Amniotic epithelial cell (primary cell): ENCODE data around the gene ZNF611.
"Not testable (repeated sequence)": the region's sequence is repeated elsewhere in the genome, so short reads cannot be mapped to it uniquely, and the experiment has no call there.

ENCODE experiments used
- DNase-seq: peaks from one replicate; pipeline ENCODE4 v3.0.0-alpha.2; 2010; ENCODE audit warnings: low read depth

The ZNF611 gene

GRCh38 chr19:52716522-52716921, 18.3 kb downstream of the ZNF611 start:
- DNase-seq, result no peak

DNA sequence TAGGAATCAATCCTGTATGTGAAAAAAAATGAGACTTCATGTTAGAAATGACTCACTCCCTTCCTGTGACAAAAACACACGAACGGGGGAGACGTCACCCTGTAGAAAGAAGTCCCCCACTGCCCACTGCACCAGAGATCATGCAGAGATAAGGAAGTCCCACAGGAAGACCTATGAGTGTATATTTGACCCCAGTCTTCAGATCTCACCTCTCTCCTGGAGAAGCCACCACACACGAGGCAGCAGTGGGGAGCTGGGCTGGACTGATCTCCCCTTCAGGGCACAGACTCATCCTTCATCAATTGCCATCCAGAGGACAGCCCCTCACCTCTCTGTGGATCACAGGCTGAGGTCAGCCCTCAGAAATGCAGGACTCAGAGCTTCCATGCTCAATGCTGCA, 18.9 kb downstream of the ZNF611 start:
- DNase-seq, result not testable (repeated sequence)

DNA sequence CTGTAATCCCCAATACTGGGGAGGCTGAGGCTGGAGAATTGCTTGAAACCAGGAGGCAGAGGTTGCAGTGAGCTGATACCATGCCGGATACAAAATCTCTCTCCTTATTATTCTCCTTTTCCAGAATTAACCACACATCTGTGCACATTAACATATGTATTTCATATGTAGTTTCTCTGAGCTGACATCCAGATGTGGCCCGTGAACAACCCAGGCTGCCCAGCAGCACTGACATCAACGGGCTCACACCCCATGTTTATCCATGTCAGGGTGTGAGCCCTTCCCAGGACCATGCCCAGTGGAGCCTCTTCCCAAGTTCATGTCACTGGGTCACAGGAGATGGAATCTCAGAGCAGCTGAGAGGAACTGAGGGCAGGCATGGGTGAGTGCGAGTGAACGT, 19.5 kb downstream of the ZNF611 start:
- DNase-seq, result not testable (repeated sequence)

DNA sequence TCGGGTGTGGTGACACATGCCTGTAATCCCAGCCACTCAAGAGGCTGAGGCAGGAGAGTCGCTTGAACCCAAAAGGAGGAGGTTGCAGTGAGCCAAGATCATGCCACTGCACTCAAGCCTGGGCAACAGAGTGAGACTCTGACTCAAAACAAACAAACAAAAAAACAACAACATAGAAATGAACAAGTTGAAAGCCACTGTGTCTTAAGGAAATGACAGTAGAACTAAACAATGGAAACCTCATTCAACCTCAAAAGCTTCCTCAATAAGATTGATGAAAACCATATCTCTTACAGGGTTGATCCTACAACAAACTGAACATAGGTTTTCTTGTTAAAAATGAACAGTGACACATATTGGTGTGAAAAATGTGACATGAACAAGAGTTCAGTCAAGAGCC, 21.8 kb downstream of the ZNF611 start:
- not testable (repeated sequence) for DNase-seq

DNA sequence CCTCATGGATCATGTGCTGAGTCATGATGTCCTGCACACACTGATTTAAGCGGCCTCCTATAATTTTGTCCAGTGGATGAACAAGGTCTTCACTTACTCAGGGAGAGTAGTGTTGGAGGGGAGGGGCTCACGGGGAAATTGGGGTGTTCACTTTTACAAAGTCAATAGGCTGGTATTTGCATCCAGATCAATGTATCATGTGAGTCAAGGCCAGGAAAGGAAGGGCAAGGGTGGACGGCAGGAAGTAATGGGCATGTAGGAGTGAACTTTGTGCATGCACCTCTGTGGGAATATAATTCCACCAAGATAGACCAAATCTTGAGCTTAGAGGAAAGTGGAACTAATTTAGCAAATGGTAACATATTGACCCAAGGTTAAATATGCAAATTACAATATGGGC, 23.2 kb downstream of the ZNF611 start:
- DNase-seq, result not testable (repeated sequence)

DNA sequence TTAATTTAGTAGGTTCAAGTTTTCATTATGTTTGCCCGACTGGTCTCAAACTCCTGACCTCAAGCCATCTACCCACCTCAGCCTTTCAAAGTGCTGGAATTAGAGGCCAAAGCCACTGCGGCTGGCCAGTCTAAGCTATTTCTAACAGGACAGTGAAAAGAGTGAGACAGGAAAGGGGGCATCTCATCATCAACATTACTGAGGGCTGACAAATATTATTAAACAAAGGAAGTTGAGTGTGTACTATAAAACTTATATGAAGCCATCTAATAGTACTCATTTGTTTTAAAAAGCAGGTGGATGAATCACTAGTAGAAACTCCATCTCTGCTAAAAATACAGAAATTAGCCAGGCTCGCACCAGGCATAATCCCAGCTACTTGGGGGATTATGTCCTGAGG, 24.3 kb downstream of the ZNF611 start:
- DNase-seq, result no peak

- not testable (repeated sequence) for DNase-seq
These were observed 29.2 kb downstream of the ZNF611 start for GRCh38 chr19:52705615-52706014.

DNA sequence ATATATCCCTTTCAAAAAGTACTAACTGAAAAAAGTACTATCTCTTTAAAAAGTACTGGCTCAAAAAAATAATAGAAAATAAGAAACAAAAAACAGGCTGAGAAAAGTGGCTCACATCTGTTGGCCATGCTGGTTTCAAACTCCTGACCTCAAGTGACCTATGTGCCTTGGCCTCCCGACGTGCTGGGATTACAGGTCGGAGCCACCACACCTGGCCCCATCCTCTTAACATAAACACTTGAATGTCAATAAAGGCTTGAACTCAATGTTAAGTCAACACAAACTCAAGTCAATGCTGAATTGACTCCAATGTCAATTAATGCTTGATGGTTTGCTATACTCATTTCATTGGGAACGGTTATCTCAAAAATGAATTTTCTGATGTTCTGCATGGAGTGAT, 30.9 kb downstream of the ZNF611 start:
- no peak for DNase-seq

GRCh38 chr19:52700673-52701072, 34.2 kb downstream of the ZNF611 start:
- no peak for DNase-seq

GRCh38 chr19:52699555-52699954, 35.3 kb downstream of the ZNF611 start:
- not testable (repeated sequence) for DNase-seq

DNA sequence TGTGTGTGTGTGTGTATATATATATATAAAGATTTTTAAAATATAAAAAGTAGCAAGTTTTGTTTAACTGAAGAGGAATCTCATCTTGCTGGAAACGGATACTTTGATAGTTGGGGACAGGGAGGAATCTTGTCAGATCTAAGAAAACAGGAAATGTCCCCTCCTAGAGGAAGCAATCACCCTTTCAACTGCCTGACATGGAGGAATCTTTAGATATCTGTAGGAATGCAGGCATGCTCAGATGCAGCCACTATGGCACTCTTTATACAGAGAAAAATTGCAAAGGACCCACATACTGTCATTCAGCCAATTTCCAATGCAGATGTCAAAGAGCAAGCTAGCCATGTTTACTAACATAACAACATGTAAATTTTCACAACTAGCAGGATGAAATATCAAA, 38.8 kb downstream of the ZNF611 start:
- no peak for DNase-seq

DNA sequence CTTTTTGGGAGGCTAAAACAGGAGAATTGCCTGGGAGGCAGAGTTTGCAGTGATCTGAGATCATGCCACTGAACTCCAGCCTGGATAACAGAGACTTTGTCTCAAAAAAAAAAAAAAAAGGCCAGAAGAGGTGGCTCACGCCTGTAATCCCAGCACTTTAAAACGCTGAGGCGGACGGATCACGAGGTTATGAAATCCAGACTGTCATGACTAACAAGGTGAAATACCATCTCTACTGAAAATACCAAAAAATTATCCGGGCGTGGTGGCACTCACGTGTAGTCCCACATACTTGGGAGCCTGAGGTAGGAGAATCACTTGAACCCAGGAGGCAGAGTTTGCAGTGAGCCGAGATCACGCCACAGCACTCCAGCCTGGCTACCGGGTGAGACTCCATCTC, 39.9 kb downstream of the ZNF611 start:
- no peak for DNase-seq

- peak; percentile 43 for DNase-seq
These were observed 40.6 kb downstream of the ZNF611 start for GRCh38 chr19:52694281-52694680.

GRCh38 chr19:52692431-52693008, 42.3 kb downstream of the ZNF611 start:
- no peak for DNase-seq

- DNase-seq, result no peak
These were observed 43.1 kb downstream of the ZNF611 start for GRCh38 chr19:52691737-52692136.

- DNase-seq, result no peak
These were observed 43.6 kb downstream of the ZNF611 start for GRCh38 chr19:52691215-52691610.

GRCh38 chr19:52690369-52691214, 44.3 kb downstream of the ZNF611 start:
- peak; percentile 87 for DNase-seq

- DNase-seq, result no peak
These were observed 44.9 kb downstream of the ZNF611 start for GRCh38 chr19:52689843-52690368.

GRCh38 chr19:52688925-52689796, 45.7 kb downstream of the ZNF611 start:
- peak; percentile 52 for DNase-seq

DNA sequence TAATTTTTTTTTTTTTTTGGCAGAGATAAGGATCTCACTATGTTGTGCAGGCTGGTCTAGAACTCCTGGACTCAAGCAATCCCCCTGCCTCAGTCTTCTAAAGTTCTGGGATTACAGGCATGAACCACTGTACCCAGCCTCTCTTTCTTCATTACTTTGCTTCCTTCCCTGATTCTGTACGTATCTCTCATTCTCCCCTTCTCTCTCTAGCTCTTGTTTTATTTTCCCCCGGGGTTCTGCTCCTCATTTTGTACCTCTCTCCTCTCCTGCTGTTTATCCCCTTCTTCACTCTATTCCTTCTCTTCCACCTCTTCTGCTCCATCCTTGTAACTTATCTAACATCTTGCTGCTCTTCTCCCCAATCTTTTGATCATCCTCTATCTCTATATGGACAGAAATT, 46.5 kb downstream of the ZNF611 start:
- no peak for DNase-seq

DNA sequence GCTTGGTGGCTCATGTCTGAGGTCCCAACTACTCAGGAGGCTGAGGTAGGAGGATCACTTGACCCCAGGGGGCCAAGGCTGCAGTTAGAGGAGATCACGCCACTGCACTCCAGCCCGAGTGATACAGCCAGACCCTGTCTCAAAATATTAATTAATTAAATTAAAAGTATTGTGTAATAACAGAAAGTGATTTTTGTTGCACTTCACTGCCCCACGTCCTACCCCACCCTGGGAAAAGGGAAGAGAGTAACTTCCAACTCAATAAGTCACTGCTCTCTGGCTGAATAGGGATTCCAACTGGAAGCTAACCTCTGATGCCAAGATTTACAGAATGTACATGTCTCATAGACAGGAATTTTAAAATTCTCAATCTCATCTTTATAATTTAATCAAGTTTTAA, 47.2 kb downstream of the ZNF611 start:
- DNase-seq, result no peak

DNA sequence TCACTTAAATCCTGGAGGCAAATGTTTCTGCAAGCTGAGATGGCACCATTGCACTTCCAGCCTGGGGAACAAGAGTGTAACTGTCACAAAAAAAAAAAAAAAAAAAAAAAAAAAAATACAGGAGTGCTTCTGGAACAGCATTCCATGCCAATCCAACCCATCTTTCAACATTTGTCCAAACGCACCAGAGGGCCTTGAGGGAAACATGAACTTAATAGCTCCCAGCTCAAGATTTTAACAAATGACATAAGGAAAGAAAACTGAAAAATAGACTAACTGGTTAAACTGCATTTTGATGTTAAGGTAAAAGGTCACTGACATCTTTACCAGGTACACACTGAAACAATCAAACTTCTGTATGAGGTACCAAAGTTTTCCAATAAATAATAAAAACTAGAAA, 49.0 kb downstream of the ZNF611 start:
- no peak for DNase-seq
